ENCODE data around the gene MCRIP1.

Gene MCRIP1

GRCh38 chr17:81794074-81794476, 39.0 kb downstream of the MCRIP1 start:
- H3K4me3 ChIP-seq (ENCODE audit: control insufficient read depth, low read depth, low read length) = no peak overlapping the region
- no peak for DNase-seq (ENCODE audit: low read depth)
- no peak for TF ChIP-seq CTCF (conservative IDR thresholded peaks at IDR 0.05; ENCODE audit: control insufficient read depth, insufficient read depth, low read depth, low read length)

GRCh38 chr17:81792675-81793615, 40.1 kb downstream of the MCRIP1 start:
- no peak overlapping the region for H3K4me3 ChIP-seq (ENCODE audit: control insufficient read depth, low read depth, low read length)
- no peak for DNase-seq (ENCODE audit: low read depth)
- TF ChIP-seq CTCF (conservative IDR thresholded peaks at IDR 0.05; ENCODE audit: control insufficient read depth, insufficient read depth, low read depth, low read length) = no peak
